Iris pigment epithelial cell (primary cell): ENCODE results near the gene KIFC1.

Source experiments
- DNase-seq: peaks from one replicate; pipeline ENCODE4 v3.0.0-alpha.2; 2011; ENCODE audit warnings: low read depth

KIFC1 gene

DNA sequence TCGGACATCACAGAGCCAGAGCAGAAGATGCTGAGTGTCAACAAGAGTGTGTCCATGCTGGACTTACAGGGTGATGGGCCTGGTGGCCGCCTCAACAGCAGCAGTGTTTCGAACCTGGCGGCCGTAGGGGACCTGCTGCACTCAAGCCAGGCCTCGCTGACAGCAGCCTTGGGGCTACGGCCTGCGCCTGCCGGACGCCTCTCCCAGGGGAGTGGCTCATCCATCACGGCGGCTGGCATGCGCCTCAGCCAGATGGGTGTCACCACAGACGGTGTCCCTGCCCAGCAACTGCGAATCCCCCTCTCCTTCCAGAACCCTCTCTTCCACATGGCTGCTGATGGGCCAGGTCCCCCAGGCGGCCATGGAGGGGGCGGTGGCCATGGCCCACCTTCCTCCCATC is 51.4 kb downstream of the KIFC1 start:
- DNase-seq: no peak

DNA sequence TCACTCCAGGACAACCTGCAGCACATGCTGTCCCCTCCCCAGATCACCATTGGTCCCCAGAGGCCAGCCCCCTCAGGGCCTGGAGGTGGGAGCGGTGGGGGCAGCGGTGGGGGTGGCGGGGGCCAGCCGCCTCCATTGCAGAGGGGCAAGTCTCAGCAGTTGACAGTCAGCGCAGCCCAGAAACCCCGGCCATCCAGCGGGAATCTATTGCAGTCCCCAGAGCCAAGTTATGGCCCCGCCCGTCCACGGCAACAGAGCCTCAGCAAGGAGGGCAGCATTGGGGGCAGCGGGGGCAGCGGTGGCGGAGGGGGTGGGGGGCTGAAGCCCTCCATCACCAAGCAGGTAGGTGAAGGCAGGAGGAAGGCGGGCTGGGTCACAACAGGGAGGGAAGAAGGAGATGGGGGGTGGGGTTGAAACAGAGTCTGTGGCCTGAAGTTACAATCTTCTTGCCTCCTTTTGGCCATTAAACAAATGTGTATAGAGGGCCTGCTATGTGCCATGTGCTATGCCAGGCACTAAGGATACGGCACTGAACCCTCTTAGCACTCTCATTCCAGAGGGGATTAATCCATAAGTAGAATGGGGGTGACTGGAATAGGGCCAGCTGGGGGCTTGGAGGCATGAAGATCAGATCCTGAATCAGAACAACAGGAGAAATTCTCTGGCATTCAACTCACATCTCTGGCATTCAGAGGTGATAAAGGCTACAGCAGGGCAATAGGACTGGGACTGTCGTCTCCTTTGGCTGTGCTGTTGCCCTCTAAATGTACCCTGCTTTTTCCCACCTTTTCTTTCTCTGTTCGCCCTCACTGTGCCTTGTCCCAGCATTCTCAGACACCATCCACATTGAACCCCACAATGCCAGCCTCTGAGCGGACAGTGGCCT is 52.2 kb downstream of the KIFC1 start:
- DNase-seq: no peak

DNA sequence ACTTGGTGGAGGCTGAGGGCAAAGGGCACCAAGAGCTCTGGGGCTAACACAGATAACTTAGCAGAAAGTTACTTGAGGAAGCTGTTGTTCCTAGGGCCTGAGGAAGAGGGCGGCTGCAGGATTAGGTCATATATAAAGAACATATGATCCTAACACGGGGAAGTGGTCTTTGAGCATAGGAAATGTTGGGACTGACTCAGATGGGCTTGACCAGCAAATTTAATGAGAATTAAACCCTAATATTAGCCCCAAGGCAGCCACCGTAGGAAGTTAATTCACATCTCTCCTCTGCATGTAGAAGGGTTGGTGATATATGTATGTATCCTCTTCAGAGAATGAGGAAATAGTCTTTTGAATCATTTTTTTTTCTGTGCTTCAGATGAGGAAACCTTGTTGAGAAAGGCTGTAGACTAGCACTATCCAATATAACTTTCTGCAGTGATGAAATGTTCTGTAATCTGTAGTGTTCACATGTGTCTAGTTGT is 53.5 kb downstream of the KIFC1 start:
- DNase-seq: no peak

DNA sequence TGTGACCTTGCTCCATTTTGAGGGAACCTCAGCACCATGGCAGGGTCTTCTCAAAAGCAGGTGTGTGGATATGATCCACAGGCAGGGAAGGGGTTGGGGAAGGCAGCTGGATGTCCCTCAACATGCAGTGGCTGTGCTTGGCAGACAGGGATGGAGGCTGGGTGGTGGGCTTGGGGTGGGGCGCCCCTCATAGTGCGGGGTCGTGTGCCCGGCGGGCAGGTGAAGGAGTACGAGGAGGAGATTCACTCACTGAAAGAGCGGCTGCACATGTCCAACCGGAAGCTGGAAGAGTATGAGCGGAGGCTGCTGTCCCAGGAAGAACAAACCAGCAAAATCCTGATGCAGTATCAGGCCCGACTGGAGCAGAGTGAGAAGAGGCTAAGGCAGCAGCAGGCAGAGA is 54.7 kb downstream of the KIFC1 start:
- no peak for DNase-seq

DNA sequence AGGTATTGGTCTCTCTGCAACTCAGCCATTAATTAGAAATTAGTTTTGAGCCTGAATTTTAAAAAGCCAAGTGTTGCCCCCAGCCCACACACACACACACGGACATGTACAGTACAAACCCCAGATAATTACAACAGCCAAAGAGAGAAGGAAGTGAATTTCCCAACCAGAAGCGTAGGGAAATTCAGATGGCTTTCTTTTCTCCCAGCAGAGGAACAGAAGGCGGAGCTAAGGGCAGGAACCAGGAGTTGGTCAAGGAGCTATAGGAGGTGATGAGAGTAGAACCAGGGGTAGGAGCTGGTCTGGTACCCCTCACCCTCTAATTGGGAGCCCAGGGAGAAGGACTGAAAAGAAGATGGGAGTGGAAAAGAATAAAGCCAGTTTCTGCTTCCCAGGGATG is 58.8 kb downstream of the KIFC1 start:
- no peak for DNase-seq

DNA sequence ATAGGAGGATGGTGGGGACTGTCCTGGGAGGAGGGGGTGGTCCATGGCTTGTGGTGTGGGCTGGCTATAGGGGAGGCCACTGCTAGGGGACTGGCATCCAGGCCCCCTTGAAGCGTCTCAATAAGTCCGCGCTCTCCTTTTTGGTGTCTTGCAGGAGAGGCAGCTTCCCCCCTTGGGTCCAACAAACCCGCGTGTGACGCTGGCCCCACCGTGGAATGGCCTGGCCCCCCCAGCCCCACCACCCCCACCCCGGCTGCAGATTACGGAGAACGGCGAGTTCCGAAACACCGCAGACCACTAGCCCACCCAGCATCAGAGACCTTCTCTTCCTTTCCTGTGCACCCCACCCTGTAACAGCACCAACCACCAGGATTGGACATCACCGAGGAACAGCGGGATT is 60.0 kb downstream of the KIFC1 start:
- no peak for DNase-seq

DNA sequence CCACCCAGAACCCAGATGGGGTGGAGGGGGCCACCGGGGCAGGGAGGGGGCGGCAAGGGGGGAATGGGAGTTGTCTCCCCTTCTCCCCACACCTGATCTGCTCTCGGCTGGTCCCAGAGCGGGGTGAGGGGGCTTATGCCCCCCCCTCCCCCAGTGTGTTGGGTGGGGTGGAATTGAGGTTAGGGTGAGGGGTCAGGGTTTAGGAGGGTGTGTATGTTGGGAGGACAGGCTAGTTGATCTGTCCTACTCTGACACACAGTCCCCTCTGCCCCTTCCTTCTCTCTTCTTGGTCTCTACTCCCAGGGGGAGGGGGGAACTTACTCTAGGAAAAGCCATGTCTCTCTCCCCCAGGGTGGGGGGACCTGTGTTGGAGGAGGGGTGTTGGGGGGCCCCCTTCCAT is 60.9 kb downstream of the KIFC1 start:
- DNase-seq: no peak

DNA sequence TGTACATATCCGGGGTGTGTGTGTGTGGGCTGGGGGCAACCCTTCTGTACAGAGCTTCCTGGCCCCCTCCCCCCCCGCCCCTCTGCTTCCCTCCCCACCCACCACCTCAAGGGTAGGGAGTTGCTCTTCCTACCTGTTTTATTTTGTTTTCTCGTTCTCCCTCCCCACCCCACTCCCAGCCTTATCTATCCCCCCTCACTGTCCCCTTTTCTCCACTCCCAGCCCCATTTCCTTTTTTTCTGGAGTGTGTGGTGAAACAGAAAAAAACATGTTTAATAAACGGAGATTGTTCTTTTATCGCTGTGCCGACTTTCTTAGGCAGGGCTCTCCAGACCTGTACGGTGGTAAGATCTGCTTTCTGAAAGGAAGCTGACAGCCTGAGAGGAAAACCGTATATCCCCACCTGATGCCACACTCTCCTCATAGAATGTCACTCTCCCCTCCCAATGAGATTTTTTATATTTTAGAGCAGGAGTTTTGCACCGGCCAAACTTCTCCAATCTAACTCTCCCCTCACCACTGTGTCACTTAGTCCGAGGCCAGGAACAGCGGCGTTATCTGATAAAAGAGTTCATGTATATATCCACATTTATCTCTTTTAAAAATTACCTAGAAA is 61.9 kb downstream of the KIFC1 start:
- peak; percentile 27 for DNase-seq

DNA sequence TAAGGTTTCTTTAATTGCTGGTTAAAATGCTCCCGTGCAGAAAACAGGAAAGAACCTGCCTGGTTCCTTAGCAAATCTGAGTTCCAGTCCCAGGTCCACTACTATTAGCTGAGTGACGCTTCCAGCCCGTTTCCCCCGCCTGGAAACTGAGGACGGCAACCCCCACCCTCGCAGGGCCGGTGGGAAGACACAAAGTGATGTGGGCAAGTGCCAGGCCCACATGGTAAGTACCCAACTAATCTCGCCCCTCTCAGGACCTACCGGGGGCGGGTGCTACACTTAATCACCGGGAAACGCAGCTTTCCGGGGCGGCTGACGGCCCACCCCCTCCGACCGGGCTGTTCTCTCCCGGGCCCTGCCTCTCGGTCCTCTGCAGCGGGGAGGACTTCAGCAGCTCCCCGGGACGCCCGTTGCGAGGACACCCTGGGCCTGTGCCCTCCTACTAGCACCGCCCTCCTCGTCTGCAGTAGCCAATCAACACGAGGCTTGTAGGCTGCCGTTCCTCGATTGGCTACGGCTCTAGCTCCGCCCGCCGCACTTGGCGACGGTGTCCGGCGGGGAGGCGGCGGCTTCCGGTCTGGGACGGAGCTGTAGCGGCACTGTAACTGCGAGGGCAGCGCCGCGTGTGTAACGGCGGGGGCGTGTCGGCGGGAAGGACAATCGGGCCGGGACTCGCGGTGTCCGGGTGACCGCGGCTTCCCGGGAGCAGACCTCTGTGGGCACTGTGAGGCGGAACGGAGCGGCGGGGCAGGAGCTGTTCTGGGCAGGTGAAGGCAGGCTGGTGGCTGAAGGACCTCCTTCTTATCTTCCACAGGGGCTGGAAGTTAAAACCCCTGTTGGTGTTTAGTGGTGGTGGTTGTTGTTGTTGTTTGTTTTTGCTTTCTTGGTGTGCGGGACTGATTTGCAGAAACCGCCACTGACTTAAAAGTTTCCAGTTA is 62.7 kb downstream of the KIFC1 start, which contains the start of gene ZBTB9:
ZBTB9 (plus strand) TSS at position 568 of the 938 bp plus-strand sequence. CDS start 525 bp downstream, outside the sequence.
- DNase-seq: peak; percentile 96

DNA sequence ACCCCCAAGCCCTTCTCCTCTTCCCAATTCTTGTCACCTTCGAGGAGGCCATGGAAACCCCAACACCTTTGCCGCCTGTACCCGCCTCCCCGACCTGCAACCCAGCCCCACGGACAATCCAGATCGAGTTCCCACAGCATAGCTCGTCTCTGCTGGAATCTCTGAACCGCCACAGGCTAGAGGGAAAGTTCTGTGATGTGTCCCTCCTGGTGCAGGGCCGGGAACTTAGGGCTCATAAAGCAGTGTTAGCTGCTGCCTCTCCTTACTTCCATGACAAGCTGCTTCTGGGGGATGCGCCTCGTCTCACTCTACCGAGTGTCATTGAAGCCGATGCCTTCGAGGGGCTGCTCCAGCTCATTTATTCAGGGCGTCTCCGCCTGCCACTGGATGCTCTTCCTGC is 63.4 kb downstream of the KIFC1 start:
- no peak for DNase-seq

DNA sequence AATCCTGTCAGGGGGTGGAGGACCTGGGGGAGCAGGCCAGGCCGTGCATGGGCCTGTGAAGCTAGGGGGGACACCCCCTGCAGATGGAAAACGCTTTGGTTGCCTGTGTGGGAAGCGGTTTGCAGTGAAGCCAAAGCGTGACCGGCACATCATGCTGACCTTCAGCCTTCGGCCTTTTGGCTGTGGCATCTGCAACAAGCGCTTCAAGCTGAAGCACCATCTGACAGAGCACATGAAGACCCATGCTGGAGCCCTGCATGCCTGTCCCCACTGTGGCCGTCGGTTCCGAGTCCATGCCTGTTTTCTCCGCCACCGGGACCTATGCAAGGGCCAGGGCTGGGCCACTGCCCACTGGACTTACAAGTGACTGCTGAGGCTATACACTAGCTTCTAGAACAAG is 64.5 kb downstream of the KIFC1 start:
- no peak for DNase-seq

DNA sequence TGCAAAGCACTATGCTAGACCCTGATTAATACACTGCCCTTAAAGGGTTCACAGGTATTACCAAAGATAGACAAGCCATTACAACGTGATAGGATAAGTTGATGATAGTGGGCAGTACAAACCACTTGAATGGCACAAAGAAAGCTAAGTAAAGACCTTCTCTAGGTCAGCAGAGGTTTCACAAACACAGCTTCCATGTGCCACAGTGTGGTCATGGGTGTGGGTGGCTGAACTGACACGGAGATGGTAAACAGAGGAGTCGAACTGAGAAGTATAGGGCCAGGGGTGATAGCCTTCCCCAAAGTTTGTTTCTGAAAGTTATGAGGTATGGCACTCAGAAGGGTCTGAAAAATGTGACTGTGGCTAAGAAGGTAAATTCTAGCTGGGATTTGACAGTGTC is 67.1 kb downstream of the KIFC1 start:
- DNase-seq: no peak

DNA sequence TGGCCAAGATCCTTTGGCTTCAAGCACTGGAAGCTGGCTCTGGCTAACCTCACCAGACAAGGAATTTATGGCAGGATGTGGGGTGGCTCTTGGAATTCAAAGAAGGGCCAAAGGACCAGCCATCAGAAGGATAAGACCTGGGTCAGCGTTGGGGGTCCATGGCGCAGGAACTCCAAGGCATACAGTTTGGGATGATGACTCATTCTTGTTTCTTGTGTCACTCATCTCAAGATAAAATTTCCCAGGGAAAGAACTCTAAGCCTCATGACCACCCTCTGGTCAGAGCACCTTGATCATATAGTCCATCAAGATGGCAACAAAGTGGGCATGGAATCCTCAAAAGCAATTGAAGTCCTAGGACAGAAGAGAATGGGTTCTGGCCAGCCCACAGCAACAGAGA is 67.6 kb downstream of the KIFC1 start:
- no peak for DNase-seq
